Measurements from ENCODE around the gene USP32.
"Not testable (repeated sequence)": the region's sequence is repeated elsewhere in the genome, so short reads cannot be mapped to it uniquely, and the experiment has no call there.

Gene USP32

DNA sequence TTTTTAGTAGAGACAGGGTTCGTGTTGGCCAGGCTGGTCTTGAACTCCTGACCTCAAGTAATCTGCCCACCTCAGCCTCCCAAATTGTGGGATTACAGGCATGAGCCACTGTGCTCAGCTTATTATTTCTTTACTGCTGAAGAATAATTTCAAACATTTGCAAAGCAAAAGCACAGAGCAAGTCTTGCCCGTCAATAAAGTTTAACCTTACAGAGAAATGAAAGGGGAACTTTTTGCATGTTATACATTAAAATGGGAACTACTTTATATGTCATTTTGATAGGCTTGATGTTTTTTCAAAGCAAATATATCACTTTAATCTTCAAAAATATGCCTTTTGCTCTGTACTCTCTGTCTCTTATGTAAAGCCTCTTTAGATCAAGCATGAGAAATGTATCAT lies 173.2 kb downstream of the USP32 start:
- DNase-seq = not testable (repeated sequence)

DNA sequence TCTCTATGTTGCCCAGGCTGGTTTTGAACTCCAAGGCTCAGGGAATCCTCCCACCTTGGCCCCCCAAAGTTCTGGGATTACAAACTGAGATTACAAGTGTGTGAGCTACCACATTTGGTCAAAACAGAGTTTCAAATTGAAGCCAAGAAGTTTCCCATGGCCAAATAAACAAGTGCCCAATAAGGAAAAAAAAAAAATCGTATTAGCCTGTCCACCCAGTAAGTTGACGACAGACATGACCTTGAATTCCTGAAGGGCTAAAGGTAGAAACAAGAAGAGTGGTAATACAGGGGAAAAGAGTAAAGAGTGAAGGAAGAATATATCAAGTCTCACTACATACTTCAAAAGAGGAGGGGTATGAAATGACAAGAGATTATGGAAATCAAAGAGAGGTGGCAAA lies 176.0 kb downstream of the USP32 start:
- DNase-seq = not testable (repeated sequence)

DNA sequence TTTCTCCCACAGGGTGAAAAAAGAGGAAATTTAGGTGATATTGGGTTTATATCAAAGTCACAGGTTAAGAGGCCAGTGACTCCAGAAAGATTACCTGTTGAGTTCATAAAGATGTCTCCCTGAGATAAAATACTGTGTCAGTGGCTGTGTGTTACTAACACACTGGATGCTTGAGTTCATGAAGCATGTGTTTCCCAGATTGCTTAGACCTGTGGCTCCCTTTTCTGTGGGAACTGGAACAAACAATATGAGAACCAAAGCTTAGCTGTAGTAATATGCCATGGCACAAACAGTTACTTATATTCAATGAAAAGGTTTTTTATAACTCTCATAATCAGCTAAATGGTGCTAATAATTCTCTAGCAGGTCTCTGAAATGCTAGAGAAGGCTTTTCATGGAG lies 180.7 kb downstream of the USP32 start:
- not testable (repeated sequence) for DNase-seq

DNA sequence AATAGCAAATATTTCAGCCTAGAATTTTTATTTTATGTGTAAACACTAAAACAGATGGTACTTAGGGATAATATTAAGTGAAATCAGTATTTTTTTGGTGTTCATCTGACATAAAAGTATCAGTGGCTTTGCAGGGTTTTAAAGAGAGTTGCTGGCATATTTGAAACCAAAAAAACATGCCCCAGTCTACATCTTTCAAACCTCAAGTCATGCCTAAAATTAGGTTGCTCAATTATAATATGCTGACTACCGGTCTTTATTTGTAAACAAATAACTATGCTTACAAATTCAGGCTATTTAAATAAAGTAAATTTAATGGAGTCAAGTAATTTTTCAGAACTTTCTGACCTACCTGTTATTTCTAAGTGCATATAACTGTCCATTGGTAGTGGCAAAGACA lies 183.6 kb downstream of the USP32 start:
- not testable (repeated sequence) for DNase-seq

DNA sequence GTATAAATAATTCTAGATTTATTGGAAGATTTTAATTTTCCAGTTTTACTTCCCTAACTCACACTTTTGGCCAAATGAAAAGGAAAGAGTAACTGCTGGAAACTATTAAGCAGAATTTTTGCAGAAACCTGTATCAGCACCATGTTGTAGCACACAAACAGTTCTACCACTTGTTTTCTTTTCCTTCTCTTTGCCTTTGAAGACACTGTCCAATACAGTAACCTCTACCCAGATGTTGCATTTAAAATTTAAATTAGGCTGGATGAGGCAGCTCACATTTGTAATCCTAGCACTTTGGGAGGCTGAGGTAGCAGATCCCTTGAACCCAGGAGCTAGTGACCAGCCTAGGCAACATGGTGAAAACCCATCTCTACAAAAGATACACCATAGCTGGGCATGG lies 186.2 kb downstream of the USP32 start:
- DNase-seq = not testable (repeated sequence)

DNA sequence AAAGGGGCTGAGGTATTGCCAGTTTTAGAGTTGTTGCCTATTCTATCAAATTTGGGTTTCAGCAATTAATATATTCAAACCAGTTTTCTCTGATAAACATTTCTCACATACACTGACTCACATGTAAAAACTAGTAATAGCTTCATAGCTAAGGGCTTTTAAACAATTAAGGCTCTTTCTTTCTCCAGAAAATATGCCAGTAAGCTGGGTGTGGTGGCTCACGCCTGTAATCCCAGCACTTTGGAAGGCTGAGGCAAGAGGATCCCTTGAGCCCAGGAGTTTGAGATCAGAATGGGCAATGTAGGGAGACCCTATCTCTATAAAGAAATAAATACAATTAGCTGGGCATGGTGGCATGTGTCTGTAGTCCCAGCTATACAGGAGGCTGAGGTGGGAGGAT lies 193.3 kb downstream of the USP32 start:
- not testable (repeated sequence) for DNase-seq

DNA sequence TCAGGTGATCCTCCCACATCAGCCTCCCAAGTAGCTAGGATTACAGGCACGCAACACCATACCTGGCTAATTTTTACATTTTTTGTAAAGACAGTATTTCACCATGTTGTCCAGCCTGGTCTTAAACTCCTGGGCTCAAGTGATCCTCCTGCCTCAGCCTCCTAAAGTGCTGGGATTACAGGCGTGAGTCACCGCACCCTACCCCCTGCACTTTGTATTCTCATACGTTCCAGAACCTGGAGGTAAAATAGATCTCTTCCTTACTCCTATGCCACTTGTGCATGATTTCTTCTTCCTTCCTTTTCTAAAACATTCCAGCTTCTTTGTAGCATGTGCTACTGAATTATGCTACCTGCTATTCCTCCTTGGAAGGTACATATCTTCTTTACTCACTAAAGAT lies 197.8 kb downstream of the USP32 start:
- not testable (repeated sequence) for DNase-seq

DNA sequence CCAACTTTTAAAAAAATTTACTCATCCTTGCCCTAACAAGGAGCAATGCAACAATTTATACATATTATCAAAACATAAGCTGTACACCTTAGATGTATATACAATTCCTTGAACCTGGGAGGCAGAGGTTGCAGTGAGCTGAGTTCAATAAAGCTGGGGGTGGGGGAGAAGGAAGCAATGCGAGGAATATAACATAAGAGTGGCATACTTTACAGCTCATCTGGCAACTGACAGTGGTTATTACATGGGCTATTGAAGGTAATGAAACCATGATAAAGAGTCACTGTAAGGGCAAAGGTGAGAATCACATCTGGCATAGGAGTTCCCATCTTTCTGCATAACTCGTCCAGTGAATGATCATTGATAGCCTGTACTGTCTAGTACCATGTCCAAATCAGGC lies 198.5 kb downstream of the USP32 start:
- DNase-seq = no peak

DNA sequence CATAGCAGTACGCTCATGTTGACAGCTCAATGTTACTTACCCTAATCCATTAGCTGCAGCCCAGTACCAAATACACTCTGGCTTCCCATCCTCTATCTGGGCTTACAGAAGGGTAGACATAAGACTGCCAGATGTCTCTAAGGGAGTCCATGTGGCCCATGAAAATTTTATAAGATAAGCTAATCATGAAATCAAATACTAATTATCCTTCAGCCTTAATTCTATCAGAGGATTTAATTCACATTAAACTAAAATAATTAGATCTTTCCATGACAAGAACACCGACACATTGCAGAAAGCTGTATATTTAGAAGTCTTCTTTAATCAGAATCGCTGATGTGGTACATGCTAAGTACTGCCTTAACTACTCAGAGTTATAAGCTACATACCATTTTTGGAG lies 198.9 kb downstream of the USP32 start:
- DNase-seq = not testable (repeated sequence)

DNA sequence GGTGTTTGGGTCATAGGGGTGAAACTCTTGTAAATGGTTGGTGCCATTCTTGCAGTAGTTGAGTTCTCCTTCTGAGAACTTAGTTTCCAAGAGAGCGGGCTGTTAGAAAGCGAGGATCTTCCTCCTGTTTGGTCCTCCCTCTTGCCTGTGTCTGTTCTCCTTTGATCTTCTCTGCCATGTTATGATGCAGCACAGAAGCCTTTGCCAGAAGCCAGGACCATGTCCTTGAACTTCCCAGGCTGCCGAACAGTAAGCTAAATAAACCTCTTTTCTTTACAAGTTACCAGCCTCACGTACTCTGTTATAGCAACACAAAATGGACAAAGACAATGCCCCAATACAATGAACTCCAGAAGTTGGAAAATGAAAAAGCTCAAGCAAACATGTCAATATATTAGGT lies 201.9 kb downstream of the USP32 start:
- DNase-seq = not testable (repeated sequence)

DNA sequence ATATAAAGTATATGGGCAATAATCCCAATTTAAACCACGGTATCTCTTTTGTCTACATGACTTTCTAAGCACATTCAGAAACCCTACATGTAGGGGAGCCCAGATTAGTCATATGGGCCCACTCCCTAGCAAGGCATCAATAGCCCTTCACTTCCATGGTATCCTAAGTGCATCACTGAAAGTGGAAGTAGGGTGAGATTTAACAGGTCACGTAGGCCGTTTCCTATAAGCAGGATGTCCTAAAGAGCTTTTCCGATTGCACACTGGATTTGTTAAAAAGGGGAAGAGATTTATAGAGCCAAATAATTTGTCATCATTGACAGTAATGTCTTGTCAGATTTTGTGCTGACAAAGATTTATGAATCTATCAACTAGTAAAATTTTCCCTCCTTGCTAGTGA lies 203.2 kb downstream of the USP32 start:
- DNase-seq = no peak

DNA sequence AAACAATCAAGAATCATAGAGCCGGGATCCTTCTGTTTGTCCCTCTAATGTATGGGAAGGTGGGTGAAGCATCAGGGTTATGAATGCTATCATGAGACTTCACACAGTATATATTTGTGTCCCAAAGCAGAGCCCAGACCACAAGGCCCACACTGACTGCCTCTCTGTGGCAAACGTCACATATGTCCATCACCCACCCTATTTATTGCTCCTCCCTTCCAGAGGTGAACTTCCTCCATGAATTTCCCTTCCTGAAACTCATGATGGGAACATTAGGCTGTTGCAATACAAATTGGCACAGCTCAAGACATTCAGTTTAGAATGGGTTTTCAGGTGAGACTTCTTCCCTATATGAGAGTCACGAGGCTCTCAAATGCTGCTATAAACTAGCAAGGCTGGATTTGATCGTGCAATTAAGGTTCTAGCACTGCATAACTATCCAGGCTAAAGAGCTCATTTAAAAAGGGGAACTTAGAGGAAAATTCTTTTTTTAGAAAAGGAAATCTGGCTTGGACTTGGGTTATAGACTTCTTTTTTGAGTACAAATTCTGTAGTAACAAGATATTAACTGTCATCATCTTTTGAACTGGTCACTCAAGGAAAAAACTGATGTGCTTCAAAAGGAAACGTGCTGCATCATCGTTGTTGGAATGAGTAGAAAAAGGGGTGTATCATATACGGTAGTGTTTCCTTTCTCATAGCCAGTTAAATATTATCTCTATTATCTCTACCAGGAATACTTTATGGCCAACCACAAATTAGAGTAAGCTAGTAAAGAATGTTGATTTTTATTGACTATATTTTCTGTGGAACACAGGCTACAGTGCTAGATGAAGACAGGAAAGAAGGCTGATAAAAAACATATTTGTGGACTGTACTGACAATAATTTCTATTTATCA lies 204.8 kb downstream of the USP32 start:
- DNase-seq = not testable (repeated sequence)

DNA sequence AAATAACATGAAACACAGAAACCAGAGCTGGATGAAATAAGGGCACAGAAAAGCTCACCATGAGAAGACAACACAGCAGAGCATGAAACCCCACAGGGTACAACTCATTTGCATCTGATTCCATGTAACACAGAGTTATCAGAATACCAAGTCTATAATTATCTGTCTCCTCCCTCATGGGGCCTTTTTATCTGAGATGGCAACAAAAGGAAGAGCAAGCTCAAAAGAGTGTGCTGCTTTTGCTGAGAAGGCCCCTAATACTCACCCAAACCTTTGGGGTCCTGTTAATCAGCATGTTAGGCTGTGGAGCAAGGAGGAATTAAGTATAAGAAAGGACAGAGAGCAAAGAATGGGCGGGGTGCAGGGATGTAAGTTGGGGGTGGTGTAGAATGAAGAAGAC lies 205.6 kb downstream of the USP32 start:
- not testable (repeated sequence) for DNase-seq

DNA sequence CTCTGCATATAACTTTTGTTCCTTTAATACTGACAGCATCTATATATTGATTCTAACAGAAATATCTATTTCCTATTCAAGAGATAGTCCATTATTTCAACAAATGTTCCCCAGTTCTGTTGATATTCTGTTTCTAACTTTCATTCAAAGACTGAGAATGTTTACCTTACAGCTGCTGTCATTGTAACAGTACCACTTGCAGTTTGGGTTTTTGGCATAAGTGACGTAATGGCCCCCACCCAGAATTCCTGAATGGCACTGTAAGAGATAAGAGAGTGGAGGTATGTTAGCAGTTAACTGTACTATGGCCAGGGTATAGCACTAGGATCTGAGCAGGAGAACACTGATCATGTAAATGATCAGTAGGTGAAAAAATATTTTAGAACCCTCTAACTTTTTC lies 211.6 kb downstream of the USP32 start:
- DNase-seq = not testable (repeated sequence)

DNA sequence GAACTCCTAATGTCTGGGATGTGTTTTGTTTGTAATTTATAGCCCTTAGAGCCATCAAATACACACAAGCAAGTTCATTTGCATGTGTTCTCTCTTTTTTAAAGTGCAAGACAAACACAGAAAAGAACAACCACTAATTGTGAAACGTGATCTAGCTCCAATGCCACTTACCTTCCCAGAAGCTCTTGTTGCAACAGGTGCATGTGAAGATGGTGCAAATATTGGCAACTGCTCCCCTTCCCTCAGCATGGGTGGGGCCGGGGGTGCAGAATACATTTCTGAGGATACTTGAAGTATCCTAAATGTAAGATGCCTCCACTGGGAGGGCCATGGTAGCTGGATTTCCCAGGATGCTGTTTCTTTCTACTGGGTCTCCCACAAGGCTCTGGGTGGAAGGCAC lies 213.8 kb downstream of the USP32 start:
- peak; percentile 28 for DNase-seq

DNA sequence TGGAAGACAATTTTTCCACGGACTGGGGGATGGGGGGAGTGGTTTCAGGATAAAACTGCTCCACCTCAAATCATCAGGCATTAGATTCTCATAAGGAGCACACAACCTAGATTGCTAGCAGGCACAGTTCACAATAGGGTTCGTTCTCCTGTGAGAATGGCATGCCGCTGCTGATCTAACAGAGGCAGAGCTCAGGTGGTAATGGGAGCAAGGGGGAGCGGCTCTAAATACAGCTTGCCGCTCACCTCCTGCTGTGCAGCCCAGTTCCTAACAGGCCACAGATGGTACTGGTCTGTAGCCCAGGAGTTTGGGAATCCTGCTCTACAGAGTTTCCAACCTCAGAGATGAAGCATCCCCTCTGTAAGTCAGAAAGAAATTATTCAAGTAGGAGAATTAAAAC lies 215.2 kb downstream of the USP32 start:
- not testable (repeated sequence) for DNase-seq

DNA sequence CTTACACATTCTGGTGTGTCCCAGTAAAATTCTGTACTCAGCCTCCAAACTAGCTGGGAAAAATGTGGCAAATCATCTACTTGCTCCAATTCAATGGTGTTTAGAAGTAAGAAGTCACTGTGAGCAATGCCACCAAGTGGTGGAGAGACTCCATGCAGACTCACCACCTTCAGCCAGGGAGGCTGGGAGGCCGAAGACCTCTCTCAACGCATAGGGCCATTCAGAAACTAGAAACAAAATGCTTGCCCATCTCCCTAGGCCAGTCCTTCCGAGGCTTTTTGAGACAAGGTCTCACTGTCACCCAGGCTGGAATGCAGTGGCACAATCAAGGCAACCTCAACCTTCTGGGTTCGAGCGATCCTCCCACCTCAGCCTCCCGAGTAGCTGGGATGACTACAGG lies 217.2 kb downstream of the USP32 start:
- not testable (repeated sequence) for DNase-seq

DNA sequence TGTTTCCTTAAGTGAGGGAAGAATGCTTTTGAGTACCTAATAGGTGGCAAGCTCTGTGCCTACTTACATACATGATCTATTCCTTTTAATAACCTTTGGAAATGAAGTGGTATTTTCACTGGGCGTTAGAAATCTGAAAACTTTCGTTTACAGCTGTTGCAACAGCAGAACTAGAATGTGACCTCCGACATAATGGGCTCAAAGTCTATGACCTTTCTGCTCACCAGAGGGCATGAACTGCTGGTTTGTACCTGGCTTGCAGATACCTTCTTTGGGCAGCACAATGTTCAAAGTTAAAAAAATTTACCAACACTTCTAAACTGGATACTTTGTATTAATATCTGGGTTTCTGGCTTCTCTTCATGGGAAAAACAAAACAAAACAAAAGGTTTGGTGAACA lies 217.9 kb downstream of the USP32 start:
- DNase-seq = no peak

DNA sequence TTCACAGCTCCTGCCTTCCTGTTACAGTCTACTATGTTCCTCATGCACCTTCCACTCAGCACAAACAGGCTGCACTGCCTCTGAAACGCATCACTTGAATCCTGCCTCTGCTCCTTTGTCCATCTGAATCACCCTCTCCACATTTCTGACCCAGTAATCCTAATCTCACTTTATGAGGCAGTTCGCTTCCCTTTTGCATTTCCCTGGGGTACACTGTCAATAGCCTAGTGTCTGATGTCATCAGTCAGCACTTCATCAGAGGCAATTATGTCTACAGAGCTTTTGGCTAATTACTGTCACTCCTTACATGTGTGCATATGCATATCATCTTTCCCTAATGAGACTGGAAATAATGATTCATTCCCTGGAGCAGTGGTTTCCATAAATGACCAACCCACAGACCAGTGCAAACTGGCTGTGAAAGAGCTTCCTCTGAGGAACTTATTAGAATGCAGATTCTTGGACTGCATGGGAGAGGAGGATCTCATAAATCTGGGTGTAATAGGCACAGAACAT lies 218.6 kb downstream of the USP32 start:
- DNase-seq = no peak

DNA sequence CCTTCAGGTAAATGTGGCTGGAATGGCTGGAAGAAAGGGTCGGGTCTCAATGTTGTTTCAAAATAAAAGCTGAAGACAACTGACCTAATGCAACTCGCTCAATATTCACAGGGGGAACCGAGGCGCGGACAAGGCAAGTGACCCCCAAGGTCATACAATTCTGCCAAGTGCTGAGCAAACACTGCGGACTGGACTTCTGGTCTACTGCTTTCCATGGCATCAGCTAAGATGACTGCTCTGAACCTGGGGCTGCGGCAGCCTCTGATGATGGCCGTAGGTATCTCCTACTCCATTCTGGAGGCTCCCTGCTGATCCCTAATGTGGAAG lies 220.2 kb downstream of the USP32 start:
- DNase-seq = no peak

DNA sequence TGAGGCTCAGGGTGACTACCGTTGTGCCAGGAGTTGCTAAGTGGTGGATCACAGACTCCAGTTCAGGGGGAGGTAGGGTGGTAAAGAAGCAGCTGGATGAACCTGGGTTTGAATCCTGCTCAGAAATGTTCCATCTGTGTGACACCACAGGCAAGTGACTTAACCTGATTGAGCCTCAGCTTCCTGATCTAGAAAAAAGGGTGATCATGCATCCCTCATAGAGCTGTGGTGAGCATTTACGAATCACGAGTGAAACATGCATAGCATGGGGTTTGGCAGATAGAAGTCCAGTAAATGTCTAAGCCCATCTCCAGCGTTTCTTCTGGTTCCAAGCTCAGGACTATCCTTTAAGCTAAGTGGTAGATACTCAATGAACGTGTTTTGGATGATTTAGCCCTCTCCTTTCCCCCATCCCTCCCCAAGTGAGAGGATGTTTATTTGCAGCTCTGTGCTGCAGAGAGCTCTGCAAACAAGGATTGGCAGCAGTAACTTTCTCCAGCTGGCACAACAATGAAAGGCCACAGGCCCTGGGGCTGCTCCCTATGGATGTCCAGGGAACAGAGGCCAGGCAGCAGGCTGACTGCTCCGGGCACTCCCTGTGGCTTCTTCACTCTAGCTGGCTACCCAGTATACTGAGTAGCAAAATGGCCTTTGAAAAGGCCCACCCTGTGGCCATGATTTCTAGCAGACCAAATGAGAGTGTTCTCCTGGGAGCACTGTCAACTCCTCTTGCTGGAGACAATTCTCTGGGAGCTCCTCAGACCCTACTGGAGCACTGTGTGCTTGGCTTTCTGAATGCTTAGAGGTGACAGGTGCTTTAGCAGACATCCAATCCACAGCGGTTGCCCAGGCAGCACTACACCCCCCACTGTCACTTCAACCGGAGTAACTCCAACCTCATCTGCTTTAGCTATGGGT lies 220.8 kb downstream of the USP32 start:
- DNase-seq = peak; percentile 45

DNA sequence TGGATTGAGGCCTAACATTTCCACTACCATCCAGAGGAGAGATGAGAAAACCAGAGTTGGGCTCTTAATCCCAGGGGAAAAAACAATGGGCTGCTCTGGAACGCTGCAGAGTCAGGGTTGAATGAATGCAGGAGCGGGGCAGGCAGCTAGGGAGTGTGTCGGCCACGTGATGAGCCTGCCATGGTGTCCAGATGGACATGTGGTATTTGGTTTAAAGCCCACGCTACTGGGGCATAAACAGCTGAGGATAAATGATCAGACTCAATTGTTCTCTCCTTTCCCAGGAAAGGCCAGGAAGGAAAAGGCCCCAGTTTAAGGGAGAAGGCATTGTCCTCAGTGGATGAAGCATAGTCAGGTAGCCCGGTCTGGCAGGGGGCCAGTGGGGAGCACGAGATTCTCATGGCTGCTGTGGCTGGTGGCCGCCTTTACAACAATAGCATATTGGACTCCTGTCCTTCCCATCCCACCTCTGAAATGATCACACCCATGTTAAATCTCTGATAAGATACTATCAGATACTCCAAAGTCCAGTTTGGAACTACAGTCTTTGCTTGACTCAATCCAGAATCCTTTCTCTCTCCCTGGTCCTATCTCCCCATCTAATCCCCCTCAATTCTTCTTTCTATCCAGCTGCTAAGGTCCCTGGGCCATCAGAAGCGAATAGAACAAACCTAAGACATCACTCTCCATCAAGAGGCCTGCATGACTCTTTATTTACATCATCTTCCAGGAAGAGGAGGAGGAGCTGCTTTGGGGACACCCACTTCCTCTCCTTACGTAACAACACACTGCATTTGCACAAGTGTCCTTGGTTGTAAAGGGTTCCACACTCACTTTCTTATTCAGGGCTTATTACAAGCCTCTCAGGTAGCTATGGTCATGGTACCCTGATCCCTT lies 221.8 kb downstream of the USP32 start:
- DNase-seq = no peak

DNA sequence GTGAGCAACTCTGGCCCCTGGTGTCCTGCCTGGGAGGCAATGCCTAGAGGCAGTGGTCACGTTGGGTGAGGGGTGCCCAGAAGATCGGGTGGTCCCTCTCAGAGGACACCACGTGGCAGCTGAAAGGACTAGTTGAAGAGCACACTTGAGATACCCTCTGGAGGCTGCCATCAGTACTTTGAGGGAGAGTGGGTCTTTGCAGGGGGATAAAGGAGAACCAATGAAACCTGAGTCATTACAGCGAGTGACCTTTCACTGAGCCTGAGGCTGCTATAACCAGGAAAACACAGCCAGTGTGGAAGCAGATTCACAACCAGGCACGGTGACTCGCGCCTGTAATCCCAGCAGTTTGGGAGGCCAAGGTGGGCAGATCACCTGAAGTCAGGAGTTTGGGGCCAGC lies 223.3 kb downstream of the USP32 start:
- DNase-seq = no peak
